ENCODE data around the gene TMUB1.
"Not testable (repeated sequence)": the region's sequence is repeated elsewhere in the genome, so short reads cannot be mapped to it uniquely, and the experiment has no call there.

TMUB1 gene

DNA sequence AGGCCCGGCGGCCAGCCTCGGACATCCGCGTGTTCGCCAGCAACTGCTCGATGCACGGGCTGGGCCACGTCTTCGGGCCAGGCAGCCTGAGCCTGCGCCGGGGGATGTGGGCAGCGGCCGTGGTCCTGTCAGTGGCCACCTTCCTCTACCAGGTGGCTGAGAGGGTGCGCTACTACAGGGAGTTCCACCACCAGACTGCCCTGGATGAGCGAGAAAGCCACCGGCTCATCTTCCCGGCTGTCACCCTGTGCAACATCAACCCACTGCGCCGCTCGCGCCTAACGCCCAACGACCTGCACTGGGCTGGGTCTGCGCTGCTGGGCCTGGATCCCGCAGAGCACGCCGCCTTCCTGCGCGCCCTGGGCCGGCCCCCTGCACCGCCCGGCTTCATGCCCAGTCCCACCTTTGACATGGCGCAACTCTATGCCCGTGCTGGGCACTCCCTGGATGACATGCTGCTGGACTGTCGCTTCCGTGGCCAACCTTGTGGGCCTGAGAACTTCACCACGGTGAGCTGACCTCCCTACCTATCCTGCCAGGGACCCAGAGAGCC lies 34.3 kb downstream of the TMUB1 start:
- FAIRE-seq: no peak

DNA sequence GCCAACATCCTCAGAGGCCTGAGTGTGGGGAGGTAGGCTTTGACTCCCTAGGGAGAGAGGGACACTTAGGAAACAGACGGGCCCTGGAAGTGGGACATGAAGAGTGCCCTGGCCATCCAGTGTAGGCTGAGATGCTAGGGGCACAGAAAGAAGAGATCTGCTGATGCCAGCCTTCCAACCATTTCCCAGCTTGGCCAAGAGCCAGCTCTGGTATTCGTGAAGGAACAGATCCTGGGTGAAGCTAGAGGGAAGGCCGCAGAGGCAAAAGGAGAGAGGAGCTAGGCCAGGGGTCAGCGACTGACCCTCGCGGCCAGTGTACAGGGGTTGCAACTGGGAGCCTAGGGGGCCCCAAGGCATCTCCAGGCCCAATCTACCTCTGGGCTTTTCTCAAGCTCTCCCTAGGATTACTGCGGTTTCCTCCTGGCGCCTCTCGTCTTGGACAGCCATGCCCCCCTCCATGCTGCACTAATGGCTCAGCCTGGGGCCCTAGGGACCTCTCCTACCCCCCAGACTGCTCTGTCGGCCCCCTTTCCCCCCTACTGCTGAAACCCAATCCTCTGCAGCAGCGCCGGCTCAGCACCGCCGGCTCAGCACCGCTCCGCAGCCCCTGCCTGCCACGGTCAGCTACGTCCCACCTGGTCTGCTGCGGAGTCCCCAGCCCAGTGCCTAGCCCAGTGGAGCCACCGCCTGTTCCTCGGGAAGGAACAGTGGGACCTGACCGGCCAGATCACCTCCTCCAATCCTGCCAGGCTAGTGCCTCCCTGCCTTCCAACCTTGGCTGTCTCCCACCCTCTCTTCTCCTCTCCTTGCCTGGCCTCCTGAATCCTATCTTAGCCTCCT lies 35.1 kb downstream of the TMUB1 start, which contains the start of gene ASIC3:
Gene ASIC3, plus strand, starts transcription at position 556 of the 840 bp plus-strand sequence. CDS start 355 bp downstream, outside the sequence.
- FAIRE-seq: no peak

DNA sequence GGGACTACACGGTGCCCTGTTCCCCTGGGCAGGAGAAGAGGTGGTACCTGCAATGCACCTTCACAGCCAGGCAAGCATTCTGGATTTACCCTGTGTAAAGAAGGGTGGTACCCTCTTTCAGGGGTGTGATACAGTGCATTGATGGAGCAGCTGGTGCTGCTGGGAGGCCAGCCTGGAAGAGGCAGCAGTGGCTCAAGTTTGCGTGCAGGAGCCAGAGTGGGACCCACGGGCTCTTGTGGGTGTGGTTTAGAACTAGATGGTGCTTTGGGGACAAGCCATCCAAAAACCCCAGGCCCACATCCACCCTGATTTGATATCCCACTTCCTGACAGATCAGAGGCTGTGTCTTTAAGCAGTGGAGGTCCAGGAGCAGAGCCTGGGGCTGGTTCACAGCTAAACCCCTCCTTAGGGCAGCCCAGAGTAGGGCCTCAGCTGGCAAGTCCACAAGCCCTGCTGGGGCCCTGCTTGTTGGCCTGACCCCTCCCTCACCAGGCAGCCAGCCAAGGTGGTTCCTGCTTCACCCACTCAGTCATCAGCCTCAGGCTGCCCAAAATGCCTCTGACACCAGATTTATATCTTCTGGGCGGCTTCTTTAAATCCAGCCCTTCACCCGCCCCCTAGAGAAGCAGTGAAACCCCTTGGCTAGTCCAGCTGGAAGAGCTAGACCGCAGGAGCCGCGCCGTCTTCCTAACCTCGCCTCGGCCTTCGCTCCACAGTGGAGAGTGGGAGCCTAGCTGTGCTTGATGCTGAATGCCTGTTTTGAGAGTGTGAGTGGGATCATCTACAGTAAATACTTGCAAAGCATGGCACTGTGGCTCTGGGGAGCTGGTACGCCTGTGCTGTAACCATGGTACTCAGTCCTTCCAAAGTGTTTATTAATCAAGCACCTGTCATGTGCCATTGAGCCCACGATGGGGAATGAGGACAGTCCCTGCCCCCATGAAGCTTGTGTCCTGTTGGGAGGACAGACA lies 36.4 kb downstream of the TMUB1 start:
- no peak for FAIRE-seq

DNA sequence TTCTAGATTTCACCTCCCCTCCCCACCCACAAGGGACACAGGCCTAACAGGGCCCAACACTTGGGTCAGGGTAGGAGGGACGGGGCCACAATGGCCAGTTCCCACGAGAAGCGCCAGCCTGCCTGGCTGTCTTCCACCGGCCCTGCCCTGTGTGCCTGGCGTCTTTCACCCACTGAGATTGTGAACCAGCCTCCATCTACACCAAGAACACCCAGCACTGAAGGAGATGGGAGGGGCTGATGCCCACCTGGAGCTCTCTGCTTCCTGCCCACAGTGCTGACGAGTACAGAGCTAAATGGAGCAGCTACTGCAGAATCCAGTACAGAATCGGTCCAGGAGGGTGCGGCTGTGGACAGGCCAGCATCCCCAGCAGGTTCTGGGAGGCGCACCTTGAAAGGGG lies 37.3 kb downstream of the TMUB1 start:
- no peak for FAIRE-seq

DNA sequence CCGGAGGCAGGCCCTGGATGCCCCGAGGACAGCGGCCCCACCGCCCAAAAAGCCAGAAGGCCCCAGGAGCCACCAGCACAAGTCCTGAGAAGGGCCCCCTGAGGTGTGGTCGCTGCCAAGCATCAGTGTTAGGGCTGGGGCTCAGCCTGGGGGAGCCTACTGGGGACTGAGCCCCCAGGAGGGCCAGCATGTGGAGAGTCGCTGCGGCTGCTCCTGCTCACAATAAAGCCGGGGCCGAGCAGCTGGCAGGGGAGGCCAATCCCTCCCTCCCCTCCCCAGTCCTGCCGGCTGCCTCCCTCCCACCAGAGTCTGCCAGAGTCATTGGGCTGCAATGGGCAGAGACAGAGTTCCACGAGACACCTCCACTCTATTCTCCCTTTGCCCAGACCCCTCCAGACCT lies 38.0 kb downstream of the TMUB1 start:
- FAIRE-seq: no peak

DNA sequence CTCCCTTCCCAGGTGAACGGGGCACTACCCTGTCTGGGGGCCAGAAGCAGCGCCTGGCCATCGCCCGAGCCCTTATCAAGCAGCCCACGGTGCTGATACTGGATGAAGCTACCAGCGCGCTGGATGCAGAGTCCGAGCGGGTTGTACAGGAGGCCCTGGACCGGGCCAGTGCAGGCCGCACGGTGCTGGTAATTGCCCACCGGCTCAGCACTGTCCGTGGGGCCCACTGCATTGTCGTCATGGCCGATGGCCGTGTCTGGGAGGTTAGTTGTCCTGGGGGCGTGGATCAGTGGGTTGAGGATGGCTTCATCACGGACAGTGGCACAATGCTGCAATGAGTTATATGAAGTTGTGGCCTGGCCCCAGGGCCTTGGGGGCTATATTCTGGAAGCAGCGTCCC lies 39.3 kb downstream of the TMUB1 start:
- FAIRE-seq: no peak

DNA sequence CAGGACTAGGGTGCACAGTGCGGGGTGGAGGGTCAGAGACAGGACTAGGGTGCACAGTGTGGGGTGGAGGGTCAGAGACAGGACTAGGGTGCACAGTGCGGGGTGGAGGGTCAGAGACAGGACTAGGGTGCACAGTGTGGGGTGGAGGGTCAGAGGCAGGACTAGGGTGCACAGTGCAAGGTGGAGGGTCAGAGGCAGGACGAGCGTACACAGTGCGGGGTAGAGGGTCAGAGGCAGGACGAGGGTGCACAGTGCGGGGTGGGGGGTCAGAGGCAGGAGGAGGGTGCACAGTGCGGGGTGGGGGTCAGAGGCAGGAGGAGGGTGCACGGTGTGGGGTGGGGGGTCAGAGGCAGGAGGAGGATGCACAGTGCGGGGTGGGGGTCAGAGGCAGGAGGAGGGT lies 39.8 kb downstream of the TMUB1 start:
- FAIRE-seq: not testable (repeated sequence)

DNA sequence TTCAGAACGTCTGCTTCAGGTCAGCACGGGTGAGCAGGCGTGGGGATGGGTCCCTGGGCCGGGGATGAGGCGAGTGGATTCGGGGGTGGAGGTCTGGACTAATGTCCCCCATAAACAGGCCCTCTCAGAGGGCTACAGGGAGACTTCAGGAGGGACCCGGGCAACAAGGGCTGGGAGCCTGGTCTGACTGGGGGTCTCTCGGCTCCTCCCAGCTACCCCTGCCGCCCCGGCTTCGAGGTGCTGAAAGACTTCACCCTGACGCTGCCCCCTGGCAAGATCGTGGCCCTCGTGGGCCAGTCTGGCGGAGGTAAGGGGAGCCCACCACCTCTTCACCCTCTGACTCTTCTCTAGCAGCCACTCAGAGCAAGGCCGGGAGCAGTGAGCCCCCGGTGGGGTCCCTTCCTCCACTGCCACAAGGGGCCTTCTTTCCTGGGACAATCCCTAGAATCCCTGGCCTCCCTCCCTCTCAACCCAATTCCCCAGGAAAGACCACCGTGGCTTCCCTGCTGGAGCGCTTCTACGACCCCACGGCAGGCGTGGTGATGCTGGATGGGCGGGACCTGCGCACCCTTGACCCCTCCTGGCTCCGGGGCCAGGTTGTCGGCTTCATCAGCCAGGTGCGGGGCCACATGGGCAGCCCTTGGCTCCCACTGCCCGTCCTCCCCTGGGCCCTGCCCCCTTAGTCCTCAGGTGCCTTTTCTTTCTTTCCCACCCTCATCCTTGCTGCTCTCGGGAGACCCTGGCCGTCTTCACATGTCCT lies 42.5 kb downstream of the TMUB1 start:
- FAIRE-seq: no peak

DNA sequence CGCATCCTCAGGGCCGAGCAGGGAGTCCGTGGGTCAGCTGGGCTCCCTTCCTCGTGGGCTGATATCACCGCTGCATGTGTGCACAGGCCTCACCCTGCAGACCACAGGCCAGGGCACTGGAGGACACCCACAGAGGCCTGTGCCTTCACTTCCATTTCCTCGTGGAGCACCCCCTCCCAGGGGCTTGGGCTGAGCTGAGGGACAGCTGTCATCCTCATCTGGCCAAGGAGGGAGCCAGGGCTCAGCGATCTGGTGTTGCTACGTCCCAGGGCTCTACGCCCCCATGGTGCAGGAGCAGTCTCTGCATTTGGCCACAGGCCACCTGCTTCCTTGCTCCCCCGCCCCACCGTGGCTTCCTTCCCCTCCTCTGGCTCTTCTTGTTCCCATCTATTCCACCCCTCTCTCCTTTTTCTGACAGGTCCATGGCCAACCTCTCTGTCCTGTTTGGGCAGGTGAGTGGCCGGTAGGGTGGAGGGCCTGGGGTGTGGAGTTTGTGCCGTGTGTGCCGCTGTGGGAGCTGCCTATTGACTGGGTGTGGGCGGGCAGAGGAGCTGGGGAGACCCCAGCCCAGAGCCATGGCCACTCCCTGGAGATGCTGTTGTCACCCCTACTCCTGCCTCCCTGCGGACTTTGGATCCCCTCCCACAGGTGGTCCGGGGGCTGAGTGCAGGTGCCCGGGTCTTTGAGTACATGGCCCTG lies 43.3 kb downstream of the TMUB1 start:
- FAIRE-seq: no peak

DNA sequence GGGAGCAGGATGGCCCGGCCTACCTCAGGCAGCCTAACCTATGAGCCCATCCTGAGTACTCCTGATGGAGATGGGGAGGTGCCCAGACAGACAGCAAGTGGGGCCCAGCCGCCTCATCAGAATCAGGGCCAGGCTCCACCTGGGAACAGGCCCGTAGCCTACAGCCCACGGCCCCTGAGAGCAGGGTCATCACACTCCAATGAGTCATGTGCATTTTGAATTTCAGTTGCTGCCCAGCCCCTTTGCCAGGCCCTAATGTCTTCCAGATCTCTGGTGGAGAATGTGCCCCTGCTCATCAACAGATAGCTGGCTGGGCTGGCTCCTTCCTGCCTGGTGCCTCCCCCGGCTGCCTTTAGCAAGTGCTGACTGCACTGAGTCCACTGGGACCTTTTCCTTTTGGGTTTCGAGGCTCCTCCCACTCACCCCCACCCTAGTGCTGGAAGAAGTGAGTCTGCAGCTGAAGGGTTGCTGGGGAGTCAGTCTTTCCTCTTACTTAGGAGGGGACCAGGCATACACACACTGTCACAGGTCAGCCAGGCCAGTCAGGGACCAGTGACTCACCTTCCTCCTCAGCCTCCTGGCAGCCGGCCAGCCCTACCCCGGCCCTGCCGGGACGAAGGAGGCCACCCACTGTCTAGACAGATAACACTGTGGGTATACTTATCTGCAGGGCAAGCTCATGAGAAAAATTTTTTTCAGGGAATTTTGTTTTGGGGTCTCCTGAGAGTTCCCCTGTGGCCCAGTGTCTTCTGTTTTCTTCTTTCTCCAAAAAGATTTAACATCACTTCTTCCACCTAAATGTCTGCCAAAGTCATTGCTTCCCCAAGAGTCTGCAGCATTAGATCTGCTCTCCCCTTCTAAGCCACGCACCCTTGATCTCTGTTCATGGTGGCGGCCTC lies 44.1 kb downstream of the TMUB1 start:
- FAIRE-seq: no peak

DNA sequence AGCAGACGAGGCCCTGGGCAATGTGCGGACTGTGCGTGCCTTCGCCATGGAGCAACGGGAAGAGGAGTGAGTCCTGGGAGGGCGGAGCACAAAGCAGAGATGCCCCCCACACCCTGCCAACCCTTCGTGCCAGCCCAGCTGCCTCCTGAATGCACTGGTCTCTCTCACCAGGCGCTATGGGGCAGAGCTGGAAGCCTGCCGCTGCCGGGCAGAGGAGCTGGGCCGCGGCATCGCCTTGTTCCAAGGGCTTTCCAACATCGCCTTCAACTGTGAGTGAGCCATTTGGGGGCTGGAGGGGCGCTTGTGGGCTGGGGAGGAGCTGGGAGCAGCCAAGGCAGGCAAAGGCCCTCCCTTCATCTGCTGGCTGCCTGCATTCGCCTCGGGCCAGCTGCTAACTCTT lies 47.4 kb downstream of the TMUB1 start:
- no peak for FAIRE-seq

DNA sequence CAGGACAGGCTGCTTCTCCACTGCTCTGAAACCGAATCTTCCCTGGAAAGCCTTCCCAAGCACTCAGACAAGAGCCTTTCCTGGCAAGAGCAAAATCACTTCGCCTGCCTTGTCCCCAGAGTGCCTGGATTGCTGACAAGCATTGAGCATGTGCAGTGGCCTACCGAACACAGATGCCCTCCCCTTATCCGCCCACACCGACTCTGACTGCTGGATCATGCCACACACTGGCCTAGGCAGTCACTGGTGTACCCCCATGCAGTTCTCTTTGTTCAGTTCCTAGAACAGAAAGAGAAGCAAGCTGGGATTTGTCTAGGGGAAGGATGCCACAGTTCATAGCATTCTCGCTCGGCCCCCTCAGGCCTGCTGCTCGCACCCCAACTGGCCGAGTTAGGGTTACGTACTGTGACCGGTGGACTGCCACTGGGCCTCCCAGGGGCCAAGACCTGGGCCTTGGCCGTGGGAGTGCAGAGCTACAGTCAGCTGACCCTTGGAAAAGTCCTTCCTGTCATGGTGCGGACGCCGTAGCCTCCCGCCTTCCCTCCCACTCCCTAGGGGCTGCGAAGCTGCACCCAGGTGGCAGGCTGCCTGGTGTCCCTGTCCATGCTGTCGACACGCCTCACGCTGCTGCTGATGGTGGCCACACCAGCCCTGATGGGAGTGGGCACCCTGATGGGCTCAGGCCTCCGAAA lies 48.1 kb downstream of the TMUB1 start:
- FAIRE-seq: no peak

DNA sequence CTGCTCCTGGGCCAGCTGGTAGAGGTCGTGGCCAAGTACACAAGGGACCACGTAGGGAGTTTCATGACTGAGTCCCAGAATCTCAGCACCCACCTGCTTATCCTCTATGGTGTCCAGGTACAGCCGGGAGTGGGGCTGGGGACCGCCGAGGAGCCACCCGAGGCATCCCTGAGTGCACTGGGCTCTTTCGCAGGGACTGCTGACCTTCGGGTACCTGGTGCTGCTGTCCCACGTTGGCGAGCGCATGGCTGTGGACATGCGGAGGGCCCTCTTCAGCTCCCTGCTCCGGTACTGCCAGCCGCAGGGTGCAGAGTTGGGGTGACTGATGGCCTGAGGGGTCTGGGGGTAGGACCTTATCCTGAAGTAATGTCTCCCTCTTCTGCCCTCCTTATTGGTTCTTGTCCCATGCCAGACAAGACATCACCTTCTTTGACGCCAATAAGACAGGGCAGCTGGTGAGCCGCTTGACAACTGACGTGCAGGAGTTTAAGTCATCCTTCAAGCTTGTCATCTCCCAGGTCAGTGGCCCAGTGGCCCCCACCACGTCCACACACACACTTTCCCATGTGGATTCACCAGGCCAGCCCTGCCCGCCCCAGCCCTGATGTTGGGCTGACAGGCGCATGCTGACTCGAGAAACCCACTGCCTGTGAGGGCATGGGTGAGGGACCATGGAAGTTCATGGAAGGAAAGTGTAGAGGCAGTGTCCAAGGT lies 48.8 kb downstream of the TMUB1 start:
- no peak for FAIRE-seq

DNA sequence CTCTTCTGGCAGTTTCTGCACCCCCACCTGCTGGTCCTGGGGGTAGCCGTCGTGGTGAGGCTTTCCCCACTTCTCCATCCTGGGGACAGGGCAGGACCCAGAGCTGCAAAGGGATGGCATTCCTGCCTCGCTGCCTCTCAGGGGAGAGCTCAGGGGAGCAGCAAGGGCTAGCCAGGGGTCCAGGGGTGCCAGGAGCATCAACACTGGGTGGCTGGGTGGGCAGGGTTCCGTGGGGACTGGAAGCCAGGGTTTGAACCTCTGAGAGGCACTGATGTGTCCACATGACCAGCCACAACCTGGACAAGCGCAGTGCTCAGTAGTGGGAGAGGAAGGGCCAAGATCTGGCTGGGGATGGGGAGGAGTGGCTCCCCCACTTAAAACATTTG lies 49.4 kb downstream of the TMUB1 start:
- FAIRE-seq: no peak

DNA sequence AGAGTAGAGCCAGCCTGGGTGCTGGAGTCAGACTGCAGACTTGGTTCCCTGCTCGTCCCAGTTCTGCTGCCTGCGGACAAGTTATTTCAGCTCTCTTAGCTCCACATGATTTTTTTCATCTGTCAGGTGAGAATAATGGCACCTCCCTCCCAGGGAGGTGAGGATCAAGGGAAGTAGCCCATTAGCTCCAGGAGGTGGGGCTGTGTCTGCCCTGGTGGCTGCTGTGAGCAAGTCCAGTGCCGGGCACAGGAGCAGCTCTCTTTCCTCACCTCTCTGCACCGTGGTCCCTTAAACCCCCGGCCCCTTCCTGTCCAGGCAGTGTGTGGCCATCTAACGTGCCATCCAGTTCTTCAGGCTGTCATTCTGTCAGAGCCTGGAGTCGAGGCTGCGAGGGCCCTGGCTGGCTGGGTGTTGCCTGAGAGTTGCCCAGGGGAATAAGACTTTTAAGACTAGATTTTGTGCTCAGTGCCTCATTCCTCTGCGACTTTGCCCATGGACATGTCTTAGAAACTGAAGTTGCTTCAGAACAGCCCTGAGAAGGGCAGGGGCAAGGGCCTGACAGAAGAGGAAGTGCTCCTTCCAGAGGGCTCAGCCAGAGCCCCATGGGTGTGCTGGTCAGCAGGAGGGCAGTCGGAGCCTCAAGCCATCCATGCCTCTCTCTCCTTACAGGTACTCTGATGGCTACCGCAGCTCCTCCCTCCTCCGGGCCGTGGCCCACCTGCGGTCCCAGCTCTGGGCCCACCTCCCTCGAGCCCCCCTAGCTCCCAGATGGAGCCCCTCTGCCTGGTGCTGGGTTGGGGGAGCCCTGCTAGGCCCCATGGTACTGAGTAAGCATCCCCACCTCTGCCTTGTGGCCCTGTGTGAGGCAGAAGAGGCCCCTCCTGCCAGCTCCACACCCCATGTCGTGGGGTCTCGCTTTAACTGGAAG lies 50.1 kb downstream of the TMUB1 start:
- FAIRE-seq: no peak

Measured in endometrium (tissue), 2 donors.